ENCODE data around the gene DNM1L. TPM values are rescaled to one million over a fixed set of nuclear protein-coding genes. Genes with fewer than 3 reads are reported as not detected.
"Not testable (repeated sequence)": the region's sequence is repeated elsewhere in the genome, so short reads cannot be mapped to it uniquely, and the experiment has no call there.

DNM1L gene
- polyA plus RNA-seq, 3 donors: 78.8 to 129 (median 127) TPM

GRCh38 chr12:32688786-32689185 lies 9.7 kb downstream of the DNM1L start:
- DNase-seq: no peak

GRCh38 chr12:32690927-32691326 lies 11.8 kb downstream of the DNM1L start:
- DNase-seq: no peak

GRCh38 chr12:32692358-32692757 lies 13.3 kb downstream of the DNM1L start:
- DNase-seq: no peak

GRCh38 chr12:32693036-32693435 lies 13.9 kb downstream of the DNM1L start:
- no peak for DNase-seq

GRCh38 chr12:32695787-32696186 lies 16.7 kb downstream of the DNM1L start:
- no peak for DNase-seq

- no peak for DNase-seq
Observed at GRCh38 chr12:32697445-32697844, 18.3 kb downstream of the DNM1L start.

- no peak for DNase-seq
Observed at GRCh38 chr12:32698285-32698684, 19.2 kb downstream of the DNM1L start.

GRCh38 chr12:32699437-32699836 lies 20.3 kb downstream of the DNM1L start:
- DNase-seq: not testable (repeated sequence)

GRCh38 chr12:32702473-32702872 lies 23.4 kb downstream of the DNM1L start:
- no peak for DNase-seq

- peak; percentile 5 for DNase-seq
Observed at GRCh38 chr12:32702946-32703345, 23.8 kb downstream of the DNM1L start.

- no peak for DNase-seq
Observed at GRCh38 chr12:32705783-32706182, 26.7 kb downstream of the DNM1L start.

GRCh38 chr12:32706335-32707024 lies 27.4 kb downstream of the DNM1L start:
- no peak for DNase-seq

GRCh38 chr12:32708926-32709325 lies 29.8 kb downstream of the DNM1L start:
- no peak for DNase-seq

GRCh38 chr12:32714772-32715171 lies 35.7 kb downstream of the DNM1L start:
- DNase-seq: no peak

- no peak for DNase-seq
Observed at GRCh38 chr12:32718926-32719325, 39.8 kb downstream of the DNM1L start.

- not testable (repeated sequence) for DNase-seq
Observed at GRCh38 chr12:32725308-32725707, 46.2 kb downstream of the DNM1L start.

- no peak for DNase-seq
Observed at GRCh38 chr12:32726286-32726685, 47.2 kb downstream of the DNM1L start.

GRCh38 chr12:32727237-32727636 lies 48.1 kb downstream of the DNM1L start:
- no peak for DNase-seq

GRCh38 chr12:32734952-32735351 lies 55.9 kb downstream of the DNM1L start:
- DNase-seq: no peak

- DNase-seq: no peak
Observed at GRCh38 chr12:32736445-32736844, 57.3 kb downstream of the DNM1L start.

GRCh38 chr12:32737715-32738114 lies 58.6 kb downstream of the DNM1L start:
- DNase-seq: no peak

GRCh38 chr12:32739279-32739678 lies 60.2 kb downstream of the DNM1L start:
- no peak for DNase-seq

GRCh38 chr12:32742133-32742532 lies 63.0 kb downstream of the DNM1L start:
- no peak for DNase-seq

GRCh38 chr12:32743264-32743663 lies 64.2 kb downstream of the DNM1L start:
- DNase-seq: no peak

All from renal pelvis (tissue), 4 donors.